H1 (cell line): Measurements from ENCODE around the gene MTX3. TPM values are rescaled to one million over a fixed set of nuclear protein-coding genes. Genes with fewer than 3 reads are reported as not detected.

Experiments used
- CTCF ChIA-PET: fragments of 300-600 bp; sonication (Branson Sonifier 250); formaldehyde crosslinking; loops from one replicate; lab custom pipeline; 2021; ENCODE audit not compliant: partially characterized antibody; lab: Charles Lee
- POLR2A ChIA-PET: fragments of 300-600 bp; sonication (Branson Sonifier 250); formaldehyde crosslinking; loops from one replicate; lab custom pipeline; 2021; ENCODE audit warnings: inconsistent platforms; ENCODE audit not compliant: partially characterized antibody; lab: Charles Lee
- DNase-seq, 2 experiments: peaks; one replicate each; pipeline versions ENCODE4 v3.0.0 to v3.0.0-alpha.2; 2010 to 2022; ENCODE audit warnings: low spot score in 2 of 2, low read depth in 1 of 2, mixed read lengths in 1 of 2
- FAIRE-seq: peaks from 2 replicates; lab custom pipeline; 2011; peaks lifted over from hg19 to GRCh38; lab: Jason Lieb, UNC
- H2AFZ ChIP-seq: 2 replicates; pipeline ENCODE4 v1.8.1; 2012; ENCODE audit warnings: low read length, inconsistent platforms
- H2AK5ac ChIP-seq: 2 replicates; pipeline ENCODE4 v1.6.1; 2013; ENCODE audit warnings: low read depth, low read length
- H2BK120ac ChIP-seq: replicated peaks from 2 replicates; pipeline ENCODE3; 2013; ENCODE audit warnings: low read depth, low read length, inconsistent platforms
- H2BK12ac ChIP-seq: 2 replicates; pipeline ENCODE4 v1.6.1; 2013; ENCODE audit warnings: low read depth, low read length
- H2BK15ac ChIP-seq: 2 replicates; pipeline ENCODE4 v1.6.1; 2013; ENCODE audit warnings: low read length
- H2BK20ac ChIP-seq: 2 replicates; pipeline ENCODE4 v1.6.1; 2013; ENCODE audit warnings: low read length
- H2BK5ac ChIP-seq: 2 replicates; pipeline ENCODE4 v1.6.1; 2013; ENCODE audit warnings: low read depth, low read length
- H3K14ac ChIP-seq: 2 replicates; pipeline ENCODE4 v1.6.1; 2013; ENCODE audit warnings: inconsistent platforms; ENCODE audit not compliant: insufficient read length
- H3K18ac ChIP-seq: 2 replicates; pipeline ENCODE4 v1.6.1; 2013; ENCODE audit warnings: low read length; ENCODE audit errors: extremely low read depth
- H3K23ac ChIP-seq: 2 replicates; pipeline ENCODE4 v1.6.1; 2013; ENCODE audit warnings: inconsistent platforms; ENCODE audit not compliant: insufficient read length
- H3K23me2 ChIP-seq: 2 replicates; pipeline ENCODE4 v1.6.1; 2013; ENCODE audit warnings: low read depth, low read length
- H3K27ac ChIP-seq: 2 replicates; pipeline ENCODE4 v1.6.1; 2011; ENCODE audit warnings: low read depth, low read length, inconsistent platforms
- H3K27me3 ChIP-seq, 4 experiments: replicated peaks in 1 of 4; 1 replicate in 1 of 4; 2 replicates in 3 of 4; pipeline versions ENCODE4 v1.6.1 to v1.8.1; 2011 to 2013; ENCODE audit warnings: low read length in 3 of 4, mild to moderate bottlenecking in 3 of 4, inconsistent platforms in 2 of 4, mixed read lengths in 2 of 4, moderate library complexity in 1 of 4; ENCODE audit not compliant: control insufficient read depth in 3 of 4, insufficient read depth in 3 of 4; ENCODE audit errors: extremely low read depth in 1 of 4
- H3K36me3 ChIP-seq, 4 experiments: 2 replicates each; pipeline versions ENCODE4 v1.6.1 to v1.8.1; 2011 to 2013; ENCODE audit warnings: mild to moderate bottlenecking in 4 of 4, low read length in 3 of 4, moderate library complexity in 2 of 4, control low read depth in 1 of 4, inconsistent platforms in 1 of 4; ENCODE audit not compliant: insufficient read depth in 4 of 4, control insufficient read depth in 2 of 4
- H3K4ac ChIP-seq: replicated peaks from 2 replicates; pipeline ENCODE3; 2013; ENCODE audit warnings: low read length, low read depth, mixed read lengths, inconsistent platforms; ENCODE audit not compliant: insufficient read length
- H3K4me1 ChIP-seq, 4 experiments: replicated peaks in 1 of 4; 1 replicate in 1 of 4; 2 replicates in 3 of 4; pipeline versions ENCODE4 v1.6.1 to v1.8.1; 2011 to 2013; ENCODE audit warnings: low read length in 3 of 4, inconsistent platforms in 2 of 4, mixed read lengths in 1 of 4; ENCODE audit not compliant: insufficient read depth in 4 of 4, control insufficient read depth in 3 of 4
- H3K4me2 ChIP-seq, 2 experiments: 2 replicates each; pipeline versions ENCODE4 v1.6.1 to v1.8.1; 2011 to 2013; ENCODE audit warnings: low read depth in 2 of 2, low read length in 2 of 2, control low read depth in 1 of 2, inconsistent platforms in 1 of 2, mild to moderate bottlenecking in 1 of 2; ENCODE audit not compliant: insufficient read depth in 1 of 2
- H3K4me3 ChIP-seq, 4 experiments: fragments of 200-600, 300-600 bp in 1 of 4; sonication (generic), shearing (Covaris generic), sonication (Bioruptor Twin) in 1 of 4; 2 replicates each; pipeline versions ENCODE4 v1.5.1 to v1.8.1; 2011 to 2016; ENCODE audit warnings: low read length in 4 of 4, low read depth in 3 of 4, control low read depth in 2 of 4, inconsistent platforms in 2 of 4, mild to moderate bottlenecking in 2 of 4, mixed read lengths in 1 of 4, moderate library complexity in 1 of 4; ENCODE audit not compliant: insufficient read depth in 2 of 4; ENCODE audit errors: extremely low read depth in 1 of 4
- H3K56ac ChIP-seq: replicated peaks from 2 replicates; pipeline ENCODE3; 2013; ENCODE audit warnings: low read depth, mild to moderate bottlenecking, mixed read lengths, low read length, inconsistent platforms; ENCODE audit not compliant: insufficient read length
- H3K79me1 ChIP-seq: 2 replicates; pipeline ENCODE4 v1.6.1; 2013; ENCODE audit warnings: low read depth, low read length, control low read depth
- H3K79me2 ChIP-seq, 2 experiments: 2 replicates each; pipeline versions ENCODE4 v1.6.1 to v1.8.1; 2012 to 2013; ENCODE audit warnings: low read length in 2 of 2, mild to moderate bottlenecking in 2 of 2, inconsistent platforms in 1 of 2; ENCODE audit not compliant: insufficient read depth in 2 of 2, control insufficient read depth in 1 of 2
- H3K9ac ChIP-seq, 4 experiments: replicated peaks in 1 of 4; 1 replicate in 1 of 4; 2 replicates in 3 of 4; pipeline versions ENCODE4 v1.6.1 to v1.8.1; 2011 to 2013; ENCODE audit warnings: low read depth in 3 of 4, low read length in 3 of 4, control low read depth in 2 of 4, mild to moderate bottlenecking in 2 of 4, moderate library complexity in 2 of 4, inconsistent platforms in 1 of 4; ENCODE audit errors: extremely low read depth in 1 of 4
- H3K9me3 ChIP-seq, 2 experiments: 2 replicates each; pipeline versions ENCODE4 v1.6.1 to v1.8.1; 2012 to 2013; ENCODE audit warnings: mild to moderate bottlenecking in 2 of 2, moderate library complexity in 2 of 2, control low read depth in 1 of 2, inconsistent platforms in 1 of 2, low read depth in 1 of 2, low read length in 1 of 2, mixed read lengths in 1 of 2; ENCODE audit not compliant: insufficient read depth in 2 of 2
- H4K20me1 ChIP-seq, 2 experiments: replicated peaks in 1 of 2; 2 replicates each; pipeline versions ENCODE3 to v1.8.1; 2011 to 2013; ENCODE audit warnings: inconsistent platforms in 2 of 2, low read length in 2 of 2, mild to moderate bottlenecking in 1 of 2; ENCODE audit not compliant: insufficient read depth in 2 of 2, control insufficient read depth in 1 of 2
- H4K5ac ChIP-seq: 2 replicates; pipeline ENCODE4 v1.6.1; 2013; ENCODE audit warnings: low read length, low read depth, mixed read lengths, inconsistent platforms; ENCODE audit not compliant: insufficient read length
- H4K8ac ChIP-seq: 2 replicates; pipeline ENCODE4 v1.8.0; 2013; ENCODE audit warnings: mild to moderate bottlenecking, moderate library complexity, low read length, inconsistent platforms; ENCODE audit not compliant: insufficient read depth; ENCODE audit errors: extremely low read depth
- H4K91ac ChIP-seq: replicated peaks from 2 replicates; pipeline ENCODE3; 2013; ENCODE audit warnings: low read length, mixed read lengths, inconsistent platforms; ENCODE audit not compliant: insufficient read length
- CBX8 ChIP-seq: fragments of 300-800, 300-1000 bp; sonication (generic); IDR thresholded peaks from 2 replicates; pipeline ENCODE4 v1.7.1; 2016; ENCODE audit warnings: low read depth, low read length, borderline replicate concordance
- CHD2 ChIP-seq: IDR thresholded peaks from 2 replicates; pipeline ENCODE4 v1.6.1; 2012; ENCODE audit warnings: low read length, improper control_type of control experiment
- EZH2 ChIP-seq: fragments of 200-600 bp; sonication (generic); IDR thresholded peaks from 2 replicates; pipeline ENCODE4 v1.7.1; 2012; ENCODE audit warnings: low read depth, mild to moderate bottlenecking, moderate library complexity, low read length, inconsistent platforms; ENCODE audit not compliant: severe bottlenecking
- POLR2A ChIP-seq, 2 experiments: IDR thresholded peaks; 1 replicate in 1 of 2; 2 replicates in 1 of 2; pipeline ENCODE4 v1.6.1; 2011; ENCODE audit warnings: low read depth in 2 of 2, low read length in 2 of 2, mild to moderate bottlenecking in 2 of 2; ENCODE audit errors: control extremely low read depth in 1 of 2
- WGBS, 2 experiments: shearing (Covaris generic) in 1 of 2; methylation state at CpG; one replicate each; pipeline versions ENCODE4 v1.1.6 to v1.1.7; 2013 to 2015; ENCODE audit warnings: low lambda C conversion rate in 2 of 2, mixed read lengths in 2 of 2, inconsistent platforms in 1 of 2, low coverage in 1 of 2, missing lambda C conversion rate in 1 of 2; ENCODE audit not compliant: insufficient replicate concordance in 2 of 2, insufficient coverage in 1 of 2, insufficient read length in 1 of 2; ENCODE audit errors: extremely low coverage in 1 of 2, missing lambda C conversion rate in 1 of 2; 5-methylcytosine and 5-hydroxymethylcytosine counted together
- polyA plus RNA-seq, 7 experiments: library from polyadenylated mRNA; depleted of rRNA in 3 of 7; stranded (reverse) in 5 of 7; unstranded in 2 of 7; fragments of >200 nt in 5 of 7; fragments of 200-250 nt in 2 of 7; gene quantifications; 1 replicate in 5 of 7; 2 replicates in 1 of 7; 4 replicates in 1 of 7; pipeline versions ENCODE4 v1.2.1 to v1.2.3, GENCODE V29; 2011 to 2013; ENCODE audit warnings: missing spikeins in 2 of 7, mixed read lengths in 2 of 7
- total RNA-seq: library from RNA; stranded (reverse); fragmentation: NEBNext Ultra II Directional; extraction: Animal tissue kit (Norgen Biotek cat#: 25700); gene quantifications from 2 replicates; pipeline ENCODE4 v1.2.1, GENCODE V29; 2021

The MTX3 gene
- total and polyA plus RNA-seq, 2 of the 8 experiments (the other 6 are each of a cell fraction or from before 2014, with no cell fraction given), result 9.4 to 28.8 TPM

- H3K27me3 ChIP-seq, result no peaks in the 10 kb centered on the region
- no peaks in the 10 kb centered on the region for H3K79me1 ChIP-seq
- no peak overlapping the region for H3K23ac ChIP-seq
- H3K14ac ChIP-seq, result no peak overlapping the region
- no peak overlapping the region for H3K27ac ChIP-seq
- H4K20me1 ChIP-seq, result no peaks in the 10 kb centered on the region
- no peaks in the 10 kb centered on the region for H3K9me3 ChIP-seq
- TF ChIP-seq POLR2A (IDR thresholded peaks at IDR 0.05; ENCODE audit: control extremely low read depth in 1 of 2, low read depth in 2 of 2, low read length in 2 of 2), result no peak
- TF ChIP-seq CBX8, result no peak
- no peak for TF ChIP-seq CHD2
- no peak for TF ChIP-seq EZH2
- H2BK12ac ChIP-seq, result no peak overlapping the region
- no peak overlapping the region for H2BK20ac ChIP-seq
- H3K56ac ChIP-seq, result no peak overlapping the region
- no peak overlapping the region for H3K4ac ChIP-seq
- FAIRE-seq (no peak), DNase-seq (no peak)
- H4K5ac ChIP-seq, result no peak overlapping the region
- H2AFZ ChIP-seq, result no peak overlapping the region
- no peak overlapping the region for H4K8ac ChIP-seq
- no peak overlapping the region for H2BK120ac ChIP-seq
- no peaks in the 10 kb centered on the region for H3K79me2 ChIP-seq
- no peak overlapping the region for H2BK15ac ChIP-seq
- H3K9ac ChIP-seq, result no peak overlapping the region
- ChIA-PET POLR2A (no interaction called here), CTCF (no interaction called here)
- WGBS, 2 experiments, result 89% methylated on average over 3 of the region's 3 CpGs; no CpG with 5 or more reads in 1 of the 2 experiments
- H3K18ac ChIP-seq, result no peak overlapping the region
- no peak overlapping the region for H4K91ac ChIP-seq
- H3K4me1 ChIP-seq, result no peaks in the 10 kb centered on the region
- H3K36me3 ChIP-seq, result no peaks in the 10 kb centered on the region
- H2AK5ac ChIP-seq, result no peak overlapping the region
- no peaks in the 10 kb centered on the region for H3K23me2 ChIP-seq
- H3K4me3 ChIP-seq, result no peak overlapping the region
- H3K4me2 ChIP-seq, result no peak overlapping the region
- no peak overlapping the region for H2BK5ac ChIP-seq
Observed at GRCh38 chr5:79936646-79937216, 54.3 kb downstream of the MTX3 start.
